C4-2B (cell line): ENCODE data around the gene DDC.

Experiments used
- ZFX ChIP-seq: fragments of 450-650 bp; IDR thresholded peaks from 2 replicates; pipeline ENCODE4 v1.6.1; 2017
- TF ChIP-seq, protein P1 (sequence below): fragments of 450-650 bp; conservative IDR thresholded peaks from 2 replicates; pipeline ENCODE4 v1.5.1; 2017; ENCODE audit warnings: mild to moderate bottlenecking

DNA sequence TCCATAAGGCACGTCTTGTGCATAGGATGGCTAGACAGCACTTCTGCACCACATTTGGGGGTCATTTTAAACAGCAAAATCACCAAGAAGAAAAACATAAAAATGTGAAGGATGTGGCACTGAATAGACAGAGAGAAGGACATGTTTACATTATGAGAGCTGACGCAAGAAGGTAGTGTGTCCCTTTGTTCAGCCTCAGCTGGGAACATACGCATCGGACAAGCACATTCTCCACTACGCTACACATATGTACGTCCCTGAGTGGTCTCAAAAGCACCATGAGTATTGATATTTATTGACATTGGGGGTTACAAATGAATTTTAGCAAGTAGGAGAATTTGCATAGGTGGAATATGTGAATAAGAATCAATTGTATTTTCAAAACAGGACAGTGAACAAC lies 20.2 kb downstream of the DDC start:
- TF ChIP-seq, protein P1, sequence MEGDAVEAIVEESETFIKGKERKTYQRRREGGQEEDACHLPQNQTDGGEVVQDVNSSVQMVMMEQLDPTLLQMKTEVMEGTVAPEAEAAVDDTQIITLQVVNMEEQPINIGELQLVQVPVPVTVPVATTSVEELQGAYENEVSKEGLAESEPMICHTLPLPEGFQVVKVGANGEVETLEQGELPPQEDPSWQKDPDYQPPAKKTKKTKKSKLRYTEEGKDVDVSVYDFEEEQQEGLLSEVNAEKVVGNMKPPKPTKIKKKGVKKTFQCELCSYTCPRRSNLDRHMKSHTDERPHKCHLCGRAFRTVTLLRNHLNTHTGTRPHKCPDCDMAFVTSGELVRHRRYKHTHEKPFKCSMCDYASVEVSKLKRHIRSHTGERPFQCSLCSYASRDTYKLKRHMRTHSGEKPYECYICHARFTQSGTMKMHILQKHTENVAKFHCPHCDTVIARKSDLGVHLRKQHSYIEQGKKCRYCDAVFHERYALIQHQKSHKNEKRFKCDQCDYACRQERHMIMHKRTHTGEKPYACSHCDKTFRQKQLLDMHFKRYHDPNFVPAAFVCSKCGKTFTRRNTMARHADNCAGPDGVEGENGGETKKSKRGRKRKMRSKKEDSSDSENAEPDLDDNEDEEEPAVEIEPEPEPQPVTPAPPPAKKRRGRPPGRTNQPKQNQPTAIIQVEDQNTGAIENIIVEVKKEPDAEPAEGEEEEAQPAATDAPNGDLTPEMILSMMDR, result no peak
- no peak for TF ChIP-seq ZFX
